NCI-H1105 (cell line): Measurements from ENCODE around the gene EMC8.
"Not testable (repeated sequence)": the region's sequence is repeated elsewhere in the genome, so short reads cannot be mapped to it uniquely, and the experiment has no call there.

Experiments used
- DNase-seq: peaks from one replicate; lab custom pipeline; 2025; lab: John Stamatoyannopoulos, UW

Gene EMC8

GRCh38 chr16:85812031-85812807, 12.9 kb upstream of the EMC8 start:
- DNase-seq = no peak

- no peak for DNase-seq
Observed at GRCh38 chr16:85810742-85811115, 11.4 kb upstream of the EMC8 start.

- no peak for DNase-seq
Observed at GRCh38 chr16:85810097-85810741, 10.9 kb upstream of the EMC8 start.

- DNase-seq = no peak
Observed at GRCh38 chr16:85809645-85810044, 10.3 kb upstream of the EMC8 start.

GRCh38 chr16:85808926-85809325, 9.6 kb upstream of the EMC8 start:
- no peak for DNase-seq

GRCh38 chr16:85808104-85808503, 8.8 kb upstream of the EMC8 start:
- not testable (repeated sequence) for DNase-seq

- DNase-seq = not testable (repeated sequence)
Observed at GRCh38 chr16:85807340-85807739, 8.0 kb upstream of the EMC8 start.

- no peak for DNase-seq
Observed at GRCh38 chr16:85806539-85806938, 7.2 kb upstream of the EMC8 start.

- DNase-seq = no peak
Observed at GRCh38 chr16:85805442-85806045, 6.2 kb upstream of the EMC8 start.

- DNase-seq = no peak
Observed at GRCh38 chr16:85803570-85803969, 4.2 kb upstream of the EMC8 start.

GRCh38 chr16:85800321-85800669, 951 bp upstream of the EMC8 start:
- DNase-seq = no peak

GRCh38 chr16:85798901-85799496, 345 bp downstream of the EMC8 start:
- DNase-seq = no peak

- no peak for DNase-seq
Observed at GRCh38 chr16:85798283-85798776, 1.0 kb downstream of the EMC8 start.

GRCh38 chr16:85796599-85796998, 2.7 kb downstream of the EMC8 start:
- DNase-seq = no peak

GRCh38 chr16:85796152-85796551, 3.2 kb downstream of the EMC8 start:
- DNase-seq = no peak

GRCh38 chr16:85794696-85795095, 4.6 kb downstream of the EMC8 start:
- no peak for DNase-seq

GRCh38 chr16:85793662-85794298, 5.6 kb downstream of the EMC8 start:
- DNase-seq = no peak

GRCh38 chr16:85789773-85790172, 9.6 kb downstream of the EMC8 start:
- DNase-seq = no peak

GRCh38 chr16:85788819-85789218, 10.5 kb downstream of the EMC8 start:
- DNase-seq = no peak

GRCh38 chr16:85785927-85786326, 13.4 kb downstream of the EMC8 start:
- DNase-seq = no peak

- DNase-seq = no peak
Observed at GRCh38 chr16:85784813-85785212, 14.5 kb downstream of the EMC8 start.

- no peak for DNase-seq
Observed at GRCh38 chr16:85783441-85783840, 15.9 kb downstream of the EMC8 start.
